Ovary (tissue), 3 donors: ENCODE measurements around the gene KCNAB1.

Source experiments
- CTCF ChIP-seq, 3 donors: fragments of 450-650 bp in 2 of 3; fragments of 200-600 bp in 1 of 3; IDR thresholded peaks; one replicate each; pipeline versions ENCODE4 v1.5.1 to v1.8.0; 2016 to 2022; ENCODE audit warnings: antibody characterized with exemption in 3 of 3, mild to moderate bottlenecking in 1 of 3
- EP300 ChIP-seq: sonication (generic); formaldehyde crosslinking; IDR thresholded peaks from one replicate; pipeline ENCODE4 v1.6.1; 2017; ENCODE audit warnings: antibody characterized with exemption
- POLR2A ChIP-seq: fragments of 450-650 bp; IDR thresholded peaks from one replicate; pipeline ENCODE4 v1.6.1; 2017; ENCODE audit warnings: antibody characterized with exemption, mild to moderate bottlenecking, moderate library complexity
- donor health status: DM: no; HTN: no; CAD: no.

- TF ChIP-seq CTCF (IDR thresholded peaks at IDR 0.05) (no peak), EP300 (no peak), POLR2A (no peak)
Observed at GRCh38 chr3:156304406-156304805, 184.0 kb downstream of the KCNAB1 start.
